Measurements from ENCODE around the gene CCDC51. TPM values are rescaled to one million over a fixed set of nuclear protein-coding genes. Genes with fewer than 3 reads are reported as not detected.
A peak's percentile ranks its signal among the peaks of the same experiment; 100 is the strongest.

Gene CCDC51
- total and polyA plus RNA-seq, 2 of the 13 experiments (the other 11 are each of a cell fraction or from before 2014, with no cell fraction given), result 18.1 to 29.4 TPM

- TF ChIP-seq, protein P1, sequence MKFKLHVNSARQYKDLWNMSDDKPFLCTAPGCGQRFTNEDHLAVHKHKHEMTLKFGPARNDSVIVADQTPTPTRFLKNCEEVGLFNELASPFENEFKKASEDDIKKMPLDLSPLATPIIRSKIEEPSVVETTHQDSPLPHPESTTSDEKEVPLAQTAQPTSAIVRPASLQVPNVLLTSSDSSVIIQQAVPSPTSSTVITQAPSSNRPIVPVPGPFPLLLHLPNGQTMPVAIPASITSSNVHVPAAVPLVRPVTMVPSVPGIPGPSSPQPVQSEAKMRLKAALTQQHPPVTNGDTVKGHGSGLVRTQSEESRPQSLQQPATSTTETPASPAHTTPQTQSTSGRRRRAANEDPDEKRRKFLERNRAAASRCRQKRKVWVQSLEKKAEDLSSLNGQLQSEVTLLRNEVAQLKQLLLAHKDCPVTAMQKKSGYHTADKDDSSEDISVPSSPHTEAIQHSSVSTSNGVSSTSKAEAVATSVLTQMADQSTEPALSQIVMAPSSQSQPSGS (CRISPR knock-in tag; IDR thresholded peaks at IDR 0.05), result peak; percentile 80; the same call in 1 of the 2 replicates
- peak; percentile 28; the same call in 1 of the 2 replicates for TF ChIP-seq ISL2 (CRISPR knock-in tag; IDR thresholded peaks at IDR 0.05)
- TF ChIP-seq ZNF124 (CRISPR knock-in tag; IDR thresholded peaks at IDR 0.05), result no peak
- no peak for TF ChIP-seq ZNF432 (CRISPR knock-in tag; IDR thresholded peaks at IDR 0.05; ENCODE audit: borderline replicate concordance)
- TF ChIP-seq GATAD1 (CRISPR knock-in tag; IDR thresholded peaks at IDR 0.05), result peak; percentile 93
- no peak for TF ChIP-seq SMC3 (IDR thresholded peaks at IDR 0.05; ENCODE audit: low read length)
- 0 out of 2 replicates have a peak, but pooled peaks have one; percentile 55 for TF ChIP-seq KLF11 (CRISPR knock-in tag; IDR thresholded peaks at IDR 0.05)
- peak; percentile 81 for TF ChIP-seq ZNF430 (CRISPR knock-in tag; IDR thresholded peaks at IDR 0.05)
- TF ChIP-seq ZNF777 (CRISPR knock-in tag; IDR thresholded peaks at IDR 0.05), result peak; percentile 63
- TF ChIP-seq ZNF891 (CRISPR knock-in tag; IDR thresholded peaks at IDR 0.05), result peak; percentile 84
- no peak for TF ChIP-seq SAFB2 (CRISPR knock-in tag; IDR thresholded peaks at IDR 0.05; ENCODE audit: borderline replicate concordance, low read depth)
- no peak for TF ChIP-seq ZNF737 (CRISPR knock-in tag; IDR thresholded peaks at IDR 0.05; ENCODE audit: borderline replicate concordance)
- TF ChIP-seq, protein P2, sequence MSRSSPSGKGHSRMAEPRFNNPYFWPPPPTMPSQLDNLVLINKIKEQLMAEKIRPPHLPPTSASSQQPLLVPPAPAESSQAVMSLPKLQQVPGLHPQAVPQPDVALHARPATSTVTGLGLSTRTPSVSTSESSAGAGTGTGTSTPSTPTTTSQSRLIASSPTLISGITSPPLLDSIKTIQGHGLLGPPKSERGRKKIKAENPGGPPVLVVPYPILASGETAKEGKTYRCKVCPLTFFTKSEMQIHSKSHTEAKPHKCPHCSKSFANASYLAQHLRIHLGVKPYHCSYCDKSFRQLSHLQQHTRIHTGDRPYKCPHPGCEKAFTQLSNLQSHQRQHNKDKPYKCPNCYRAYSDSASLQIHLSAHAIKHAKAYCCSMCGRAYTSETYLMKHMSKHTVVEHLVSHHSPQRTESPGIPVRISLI (CRISPR knock-in tag; IDR thresholded peaks at IDR 0.05; ENCODE audit: borderline replicate concordance), result peak; percentile 21; the same call in 1 of the 2 replicates
- peak; percentile 88 for TF ChIP-seq ASH2L (IDR thresholded peaks at IDR 0.05; ENCODE audit: insufficient read length, low read depth, low read length)
- TF ChIP-seq MYNN (CRISPR knock-in tag; IDR thresholded peaks at IDR 0.05; ENCODE audit: low read depth), result no peak
- 0 out of 2 replicates have a peak, but pooled peaks have one; percentile 43 for TF ChIP-seq ZNF20 (CRISPR knock-in tag; IDR thresholded peaks at IDR 0.05)
- TF ChIP-seq NFKBIZ (CRISPR knock-in tag; IDR thresholded peaks at IDR 0.05), result no peak
- peak; percentile 88 for TF ChIP-seq ZMYM4 (CRISPR knock-in tag; IDR thresholded peaks at IDR 0.05)
- TF ChIP-seq ZGPAT (CRISPR knock-in tag; IDR thresholded peaks at IDR 0.05), result peak; percentile 79; the same call in 1 of the 2 replicates
- no peak for TF ChIP-seq AKNA (CRISPR knock-in tag; IDR thresholded peaks at IDR 0.05; ENCODE audit: borderline replicate concordance)
- no peak for TF ChIP-seq TEAD2 (CRISPR knock-in tag; IDR thresholded peaks at IDR 0.05)
- TF ChIP-seq ZNF230 (CRISPR knock-in tag; IDR thresholded peaks at IDR 0.05), result peak; percentile 89; the same call in 1 of the 2 replicates
Observed at GRCh38 chr3:48439820-48440589, at the start of gene CCDC51, which contains the start of gene TMA7 (continued).

Measured in HepG2 (cell line).